Cardiac muscle cell (in vitro differentiated cells and primary cell): ENCODE data around the gene CD247. TPM values are rescaled to one million over a fixed set of nuclear protein-coding genes. Genes with fewer than 3 reads are reported as not detected.

Experiments
- DNase-seq, 2 donors: peaks; one replicate each; pipeline versions ENCODE4 v3.0.0 to v3.0.0-alpha.2; 2010 to 2017; ENCODE audit warnings: low read depth in 1 of 2, low spot score in 1 of 2
- H3K27ac ChIP-seq: fragments of 200-600 bp; sonication (generic); 2 replicates; pipeline ENCODE4 v1.5.1; 2016
- H3K27me3 ChIP-seq: fragments of 200-600 bp; sonication (generic); 2 replicates; pipeline ENCODE4 v1.6.0; 2016; ENCODE audit warnings: control low read depth
- H3K36me3 ChIP-seq: fragments of 200-600 bp; sonication (generic); 2 replicates; pipeline ENCODE4 v1.5.1; 2016; ENCODE audit warnings: control low read depth
- H3K4me1 ChIP-seq: fragments of 200-600 bp; sonication (generic); 2 replicates; pipeline ENCODE4 v1.8.1; 2017; ENCODE audit warnings: low read depth, mild to moderate bottlenecking, mixed run types
- H3K4me3 ChIP-seq: fragments of 200-600 bp; sonication (generic); 2 replicates; pipeline ENCODE4 v1.5.1; 2016; ENCODE audit warnings: mild to moderate bottlenecking
- H3K9me3 ChIP-seq: fragments of 200-600 bp; sonication (generic); 2 replicates; pipeline ENCODE4 v1.5.1; 2017; ENCODE audit warnings: low read depth, mild to moderate bottlenecking, control low read depth
- polyA plus RNA-seq: library from polyadenylated mRNA; unstranded; fragments of >200 nt; fragmentation: Nextera tagmentation; extraction: Ambion mirVana; gene quantifications from 2 replicates; pipeline ENCODE4 v1.2.1, GENCODE V29; 2016
- total RNA-seq: library from RNA; depleted of rRNA; stranded (reverse); fragments of >200 nt; gene quantifications from 2 replicates; pipeline ENCODE4 v1.2.3, GENCODE V29; 2016
- TF ChIP-seq, protein P1 (sequence below): IDR thresholded peaks from 2 replicates; pipeline ENCODE4 v1.5.1; 2012; ENCODE audit warnings: low read depth, mild to moderate bottlenecking, low read length

Gene CD247
- total and polyA plus RNA-seq, 2 experiments from 2014 or later: 0.80 TPM; not detected in 1

DNA sequence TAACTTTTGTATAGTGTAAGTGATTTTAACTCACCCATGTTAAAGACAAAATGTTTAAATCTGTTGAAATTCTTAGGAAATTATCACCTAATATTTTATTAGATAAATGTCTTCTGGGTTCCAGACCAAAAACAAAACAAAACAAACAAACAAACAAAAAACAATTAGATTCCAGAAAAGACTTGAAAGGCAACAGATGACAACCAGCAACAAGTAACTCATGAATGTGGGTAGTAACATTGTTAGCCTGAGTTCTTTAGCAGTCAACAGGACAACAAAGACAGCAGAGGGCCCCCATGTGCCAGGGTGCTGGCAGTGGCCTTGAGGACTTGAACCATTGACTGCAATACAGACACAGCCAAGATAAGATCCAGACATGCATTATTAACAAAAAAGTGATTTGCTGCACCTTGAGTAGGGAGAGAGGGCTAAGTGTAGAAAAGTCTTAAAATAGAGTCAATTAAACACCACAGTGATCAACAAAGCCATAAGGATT is 2.4 kb upstream of the CD247 start:
- H3K27me3 ChIP-seq: no peaks in the 10 kb centered on the region
- TF ChIP-seq, protein P1, sequence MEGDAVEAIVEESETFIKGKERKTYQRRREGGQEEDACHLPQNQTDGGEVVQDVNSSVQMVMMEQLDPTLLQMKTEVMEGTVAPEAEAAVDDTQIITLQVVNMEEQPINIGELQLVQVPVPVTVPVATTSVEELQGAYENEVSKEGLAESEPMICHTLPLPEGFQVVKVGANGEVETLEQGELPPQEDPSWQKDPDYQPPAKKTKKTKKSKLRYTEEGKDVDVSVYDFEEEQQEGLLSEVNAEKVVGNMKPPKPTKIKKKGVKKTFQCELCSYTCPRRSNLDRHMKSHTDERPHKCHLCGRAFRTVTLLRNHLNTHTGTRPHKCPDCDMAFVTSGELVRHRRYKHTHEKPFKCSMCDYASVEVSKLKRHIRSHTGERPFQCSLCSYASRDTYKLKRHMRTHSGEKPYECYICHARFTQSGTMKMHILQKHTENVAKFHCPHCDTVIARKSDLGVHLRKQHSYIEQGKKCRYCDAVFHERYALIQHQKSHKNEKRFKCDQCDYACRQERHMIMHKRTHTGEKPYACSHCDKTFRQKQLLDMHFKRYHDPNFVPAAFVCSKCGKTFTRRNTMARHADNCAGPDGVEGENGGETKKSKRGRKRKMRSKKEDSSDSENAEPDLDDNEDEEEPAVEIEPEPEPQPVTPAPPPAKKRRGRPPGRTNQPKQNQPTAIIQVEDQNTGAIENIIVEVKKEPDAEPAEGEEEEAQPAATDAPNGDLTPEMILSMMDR: no peak
- no peak for DNase-seq
- no peaks in the 10 kb centered on the region for H3K9me3 ChIP-seq
- H3K36me3 ChIP-seq: no peaks in the 10 kb centered on the region
- H3K4me3 ChIP-seq: no peak overlapping the region
- no peaks in the 10 kb centered on the region for H3K4me1 ChIP-seq
- no peak overlapping the region for H3K27ac ChIP-seq

DNA sequence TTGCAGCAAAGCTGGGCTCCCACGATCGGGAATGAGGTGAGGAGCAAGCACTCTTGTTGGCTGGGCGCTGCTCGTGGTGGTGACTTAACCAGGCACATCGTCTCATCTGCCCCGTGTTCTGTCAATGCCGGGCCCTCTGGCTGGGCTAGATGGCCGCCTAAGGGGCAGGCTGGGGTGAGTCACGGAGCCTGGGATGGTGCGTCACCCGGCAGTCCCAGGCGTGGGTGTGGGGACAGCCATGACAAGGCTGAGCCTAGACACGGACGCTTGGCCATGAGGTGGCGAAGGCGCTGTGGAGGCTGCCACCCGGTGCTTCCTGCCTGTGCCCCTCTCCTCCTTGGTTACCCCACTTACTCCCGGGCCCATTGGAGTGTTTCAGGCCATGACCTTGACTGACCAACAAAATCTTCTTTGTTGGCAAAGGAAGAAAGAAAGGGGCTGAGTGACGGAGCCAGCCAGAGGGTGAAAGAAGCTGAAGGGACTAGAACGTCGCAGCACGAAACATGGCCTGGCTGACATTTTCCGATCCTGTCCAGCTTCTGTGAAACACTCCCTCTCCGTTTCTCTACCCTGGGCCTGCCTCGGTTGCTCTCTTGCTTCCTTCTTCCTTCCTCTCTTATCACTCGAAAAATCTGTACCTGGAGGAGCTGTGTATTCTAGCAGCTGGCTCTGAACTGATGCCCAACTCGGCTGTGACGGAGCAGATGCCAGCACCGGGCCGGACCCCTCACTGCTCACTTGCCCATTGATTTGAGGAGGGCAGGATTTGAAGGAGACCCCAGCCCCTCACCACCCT is 596 bp downstream of the CD247 start:
- TF ChIP-seq, protein P1: no peak
- H3K27ac ChIP-seq: no peak overlapping the region
- no peaks in the 10 kb centered on the region for H3K4me1 ChIP-seq
- H3K27me3 ChIP-seq: no peaks in the 10 kb centered on the region
- no peak overlapping the region for H3K4me3 ChIP-seq
- DNase-seq: no peak
- H3K9me3 ChIP-seq: no peaks in the 10 kb centered on the region
- no peaks in the 10 kb centered on the region for H3K36me3 ChIP-seq

DNA sequence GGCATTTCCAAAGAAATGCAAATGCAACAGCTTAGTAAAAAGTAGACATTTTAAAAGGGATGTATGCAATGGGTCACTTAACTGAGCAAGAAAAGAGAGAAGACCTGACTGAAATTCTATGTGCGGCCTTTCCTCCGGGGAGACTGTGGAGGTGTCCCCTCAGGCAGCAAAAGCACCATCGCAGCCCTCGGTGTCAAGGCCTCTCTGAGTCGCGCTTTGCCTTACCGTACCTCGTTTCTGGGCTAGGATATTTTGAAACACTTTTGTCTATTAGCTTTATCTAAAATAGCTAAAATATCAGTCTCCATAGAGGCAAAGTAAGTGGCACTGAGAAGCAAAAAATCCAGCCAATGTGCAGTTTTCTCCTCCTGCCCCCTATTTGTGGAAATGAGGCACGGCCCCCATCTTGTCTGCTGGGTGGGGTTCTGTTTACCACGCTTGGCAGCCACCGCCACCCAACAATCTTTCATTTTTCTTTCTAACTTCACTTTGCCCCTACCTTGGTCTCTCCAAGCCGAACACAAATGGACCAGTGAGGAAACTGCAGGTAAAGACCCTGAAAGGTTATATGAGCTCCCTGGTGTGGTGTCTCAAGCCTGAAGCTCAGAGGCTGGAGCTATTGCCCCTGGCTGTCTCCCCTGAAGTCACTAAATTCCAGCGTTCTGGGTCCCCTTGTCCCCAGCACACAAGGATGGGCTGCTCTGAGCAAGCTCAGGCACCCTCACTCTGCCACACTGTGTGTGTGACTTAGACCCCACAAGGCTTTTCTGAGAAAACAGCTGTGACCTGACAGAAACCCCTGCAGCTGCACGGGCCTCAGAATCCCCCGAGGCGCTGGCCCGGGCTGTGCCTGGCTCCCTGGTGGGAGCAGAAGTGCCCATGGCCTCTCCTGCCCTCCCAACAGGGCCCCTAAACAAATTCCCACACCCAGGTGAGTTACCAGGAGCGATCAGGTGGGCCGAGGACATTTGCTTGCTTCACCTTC is 1.6 kb downstream of the CD247 start:
- no peaks in the 10 kb centered on the region for H3K9me3 ChIP-seq
- no peak for DNase-seq
- H3K27me3 ChIP-seq: no peaks in the 10 kb centered on the region

DNA sequence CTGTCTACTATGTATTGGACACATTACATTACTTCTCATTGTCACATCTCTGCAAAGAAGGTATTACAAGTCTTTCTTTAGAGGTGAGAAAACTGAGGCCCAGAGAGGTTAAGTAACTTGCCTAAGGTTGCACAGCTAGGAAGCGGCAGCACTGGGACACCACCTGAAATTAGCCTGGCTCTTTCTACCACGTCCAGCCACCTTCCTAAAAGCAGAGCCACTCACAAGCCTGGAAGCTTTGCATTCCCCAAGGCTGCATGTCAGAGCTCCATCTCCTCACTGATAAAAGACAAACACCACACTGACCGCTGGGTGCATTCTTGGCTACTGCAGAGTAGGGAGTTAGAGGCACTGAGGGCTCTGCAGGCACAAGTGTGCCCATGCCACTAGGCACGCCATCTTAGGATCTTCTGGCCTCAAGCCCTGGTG is 2.4 kb downstream of the CD247 start:
- H3K4me1 ChIP-seq: no peaks in the 10 kb centered on the region
- H3K4me3 ChIP-seq: no peak overlapping the region
- no peak for DNase-seq
- no peaks in the 10 kb centered on the region for H3K36me3 ChIP-seq
- H3K27ac ChIP-seq: no peak overlapping the region
- H3K9me3 ChIP-seq: no peaks in the 10 kb centered on the region
- H3K27me3 ChIP-seq: no peaks in the 10 kb centered on the region
- TF ChIP-seq, protein P1: no peak

More for the DNA sequence above, 1.6 kb downstream of the CD247 start:
- Histone ChIP-seq H3K4me3 (no peak overlapping the region), H3K27ac (no peak overlapping the region), H3K4me1 (no peaks in the 10 kb centered on the region), H3K36me3 (no peaks in the 10 kb centered on the region)
- TF ChIP-seq, protein P1: no peak

DNA sequence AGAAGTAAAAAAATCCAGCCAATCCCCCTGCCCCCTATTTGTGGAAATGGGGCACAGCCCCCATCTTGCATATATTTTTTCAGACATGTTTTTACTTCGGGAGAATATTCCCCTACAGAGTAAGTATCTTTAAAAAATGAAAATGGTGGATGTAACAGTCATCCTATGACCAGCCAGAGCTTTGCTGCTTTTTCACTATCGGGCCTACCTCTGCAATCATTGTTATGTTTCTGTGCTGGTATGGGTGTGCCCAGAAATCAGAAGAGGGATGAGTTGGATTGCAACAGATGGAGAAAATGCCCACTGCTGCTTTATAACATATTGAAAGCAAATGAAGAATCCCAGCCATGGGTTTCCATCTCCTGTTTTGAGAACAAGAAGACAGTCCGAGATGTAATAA is 2.9 kb downstream of the CD247 start:
- Histone ChIP-seq H3K27ac (no peak overlapping the region), H3K27me3 (no peaks in the 10 kb centered on the region)

More for the DNA sequence above, 2.9 kb downstream of the CD247 start:
- no peak overlapping the region for H3K4me3 ChIP-seq
- no peaks in the 10 kb centered on the region for H3K4me1 ChIP-seq
- no peaks in the 10 kb centered on the region for H3K9me3 ChIP-seq
- no peak for DNase-seq
- TF ChIP-seq, protein P1: no peak
- no peaks in the 10 kb centered on the region for H3K36me3 ChIP-seq
